HEK293T (cell line): ENCODE results near the gene PPP2CA.
"Not testable (repeated sequence)": the region's sequence is repeated elsewhere in the genome, so short reads cannot be mapped to it uniquely, and the experiment has no call there.

Experiments
- CTCF ChIA-PET: fragments of 350-600 bp; formaldehyde crosslinking; extraction: SDS; loops from one replicate; lab custom pipeline; 2021; ENCODE audit warnings: antibody characterized with exemption, inconsistent platforms; lab: Yijun Ruan, JAX
- POLR2A ChIA-PET: fragments of 350-600 bp; formaldehyde crosslinking; extraction: SDS; loops from one replicate; lab custom pipeline; 2020; ENCODE audit warnings: antibody characterized with exemption, inconsistent platforms; lab: Yijun Ruan, JAX
- DNase-seq: peaks from one replicate; pipeline ENCODE4 v3.0.0; 2012; ENCODE audit warnings: mixed read lengths; ENCODE audit errors: extremely low spot score
- ARNT ChIP-seq: fragments of 450-650 bp; IDR thresholded peaks from 2 replicates; pipeline ENCODE4 v1.6.1; 2017; ENCODE audit warnings: mild to moderate bottlenecking
- BHLHE40 ChIP-seq: fragments of 450-650 bp; IDR thresholded peaks from 2 replicates; pipeline ENCODE4 v1.6.1; 2016; ENCODE audit warnings: mild to moderate bottlenecking, moderate library complexity, borderline replicate concordance
- CTBP1 ChIP-seq: fragments of 450-650 bp; IDR thresholded peaks from 2 replicates; pipeline ENCODE4 v1.6.1; 2016; ENCODE audit warnings: borderline replicate concordance
- ELF4 ChIP-seq: fragments of 450-650 bp; IDR thresholded peaks from 2 replicates; pipeline ENCODE4 v1.6.1; 2017; ENCODE audit warnings: antibody characterized with exemption
- FOXA1 ChIP-seq: fragments of 450-650 bp; IDR thresholded peaks from 2 replicates; pipeline ENCODE4 v1.6.1; 2016; ENCODE audit warnings: mild to moderate bottlenecking
- FOXK2 ChIP-seq: fragments of 450-650 bp; IDR thresholded peaks from 2 replicates; pipeline ENCODE4 v1.6.1; 2016; ENCODE audit warnings: mild to moderate bottlenecking
- FOXM1 ChIP-seq: fragments of 450-650 bp; IDR thresholded peaks from 2 replicates; pipeline ENCODE4 v1.6.1; 2017; ENCODE audit warnings: mild to moderate bottlenecking, borderline replicate concordance
- HDGF ChIP-seq: fragments of 450-650 bp; IDR thresholded peaks from 2 replicates; pipeline ENCODE4 v1.6.1; 2017; ENCODE audit warnings: antibody characterized with exemption, borderline replicate concordance
- L3MBTL2 ChIP-seq: fragments of 450-650 bp; conservative IDR thresholded peaks from 2 replicates; pipeline ENCODE4 v1.6.1; 2016; ENCODE audit warnings: mild to moderate bottlenecking
- LEF1 ChIP-seq: fragments of 450-650 bp; IDR thresholded peaks from 2 replicates; pipeline ENCODE4 v1.6.1; 2017; ENCODE audit warnings: mild to moderate bottlenecking, borderline replicate concordance
- NFRKB ChIP-seq: fragments of 450-650 bp; IDR thresholded peaks from 2 replicates; pipeline ENCODE4 v1.6.1; 2016; ENCODE audit warnings: mild to moderate bottlenecking, moderate library complexity
- PKNOX1 ChIP-seq: fragments of 450-650 bp; IDR thresholded peaks from 2 replicates; pipeline ENCODE4 v1.6.1; 2016
- SP1 ChIP-seq: fragments of 450-650 bp; IDR thresholded peaks from 2 replicates; pipeline ENCODE4 v1.6.1; 2017
- SUZ12 ChIP-seq: fragments of 450-650 bp; IDR thresholded peaks from 2 replicates; pipeline ENCODE4 v1.6.1; 2016; ENCODE audit warnings: mild to moderate bottlenecking
- TARDBP ChIP-seq: fragments of 450-650 bp; IDR thresholded peaks from 2 replicates; pipeline ENCODE4 v1.6.1; 2016
- ZNF384 ChIP-seq: fragments of 450-650 bp; IDR thresholded peaks from 2 replicates; pipeline ENCODE4 v1.6.1; 2016

Gene PPP2CA

GRCh38 chr5:134161513-134162395 lies 64.1 kb downstream of the PPP2CA start:
- POLR2A ChIA-PET: interaction anchor here (0.7 to 2.1 kb wide), 2 partner anchors 9 to 15 kb away, joined by 4 to 5 read pairs; partner anchors contain the start of gene SKP1
- no peak for DNase-seq
- CTCF ChIA-PET: interaction anchor here (0.6 to 1.3 kb wide), 2 partner anchors 122 to 425 kb away, joined by 3 to 6 read pairs; no protein-coding TSS in a partner anchor
- TF ChIP-seq FOXK2 (no peak), SP1 (no peak), LEF1 (no peak), SUZ12 (no peak), FOXM1 (no peak), NFRKB (no peak), CTBP1 (no peak), TARDBP (no peak), HDGF (no peak), ZNF384 (no peak), ARNT (no peak), ELF4 (no peak), BHLHE40 (no peak), FOXA1 (no peak), PKNOX1 (no peak), L3MBTL2 (no peak)

- TF ChIP-seq CTBP1: no peak
- no peak for TF ChIP-seq SP1
- no peak for TF ChIP-seq FOXM1
- no peak for TF ChIP-seq TARDBP
- no peak for TF ChIP-seq SUZ12
- no peak for TF ChIP-seq ZNF384
- TF ChIP-seq HDGF: no peak
- TF ChIP-seq LEF1: no peak
- no peak for TF ChIP-seq ARNT
- DNase-seq: no peak
- POLR2A ChIA-PET: interaction anchor here (1.5 to 1.6 kb wide), 2 partner anchors 8 to 23 kb away, joined by 4 to 8 read pairs; partner anchors contain the start of gene SKP1
- CTCF ChIA-PET: interaction anchor here (0.6 to 2.1 kb wide), 5 partner anchors 13 to 1161 kb away, joined by 3 to 9 read pairs (median 5); no protein-coding TSS in a partner anchor
These were observed 72.2 kb downstream of the PPP2CA start for GRCh38 chr5:134153657-134154056.

GRCh38 chr5:134153241-134153640 lies 72.6 kb downstream of the PPP2CA start:
- ChIA-PET CTCF (interaction anchor here (0.9 to 2.1 kb wide), 4 partner anchors 12 to 129 kb away, joined by 3 to 9 read pairs (median 5); no protein-coding TSS in a partner anchor), POLR2A (interaction anchor here (1.5 to 1.6 kb wide), 2 partner anchors 8 to 23 kb away, joined by 4 to 8 read pairs; partner anchors contain the start of gene SKP1)
- TF ChIP-seq FOXK2: no peak
- no peak for TF ChIP-seq ARNT
- no peak for TF ChIP-seq CTBP1
- no peak for TF ChIP-seq L3MBTL2
- no peak for TF ChIP-seq LEF1
- no peak for TF ChIP-seq ELF4
- no peak for TF ChIP-seq NFRKB
- no peak for TF ChIP-seq FOXA1
- TF ChIP-seq TARDBP: no peak
- no peak for TF ChIP-seq HDGF
- TF ChIP-seq SUZ12: no peak
- TF ChIP-seq FOXM1: no peak
- no peak for TF ChIP-seq SP1
- TF ChIP-seq PKNOX1: no peak
- TF ChIP-seq ZNF384: no peak
- no peak for TF ChIP-seq BHLHE40
- no peak for DNase-seq

GRCh38 chr5:134152173-134152832 lies 73.6 kb downstream of the PPP2CA start:
- ChIA-PET CTCF (interaction anchor here (0.5 to 2.1 kb wide), 6 partner anchors 9 to 218 kb away, joined by 3 to 9 read pairs (median 4); no protein-coding TSS in a partner anchor), POLR2A (interaction anchor here (1.5 kb wide), 1 partner anchor 9 kb away, joined by 4 read pairs; no protein-coding TSS in a partner anchor)
- DNase-seq: not testable (repeated sequence)

GRCh38 chr5:134151723-134152122 lies 74.2 kb downstream of the PPP2CA start:
- no peak for DNase-seq
- TF ChIP-seq ARNT (no peak), FOXM1 (no peak), LEF1 (no peak), TARDBP (no peak), HDGF (no peak), FOXA1 (no peak), ELF4 (no peak), SP1 (no peak), BHLHE40 (no peak), ZNF384 (no peak), L3MBTL2 (no peak), PKNOX1 (no peak), NFRKB (no peak), CTBP1 (no peak), FOXK2 (no peak), SUZ12 (no peak)
- ChIA-PET CTCF (interaction anchor here (0.5 to 0.6 kb wide), 2 partner anchors 112 to 218 kb away, joined by 3 read pairs; no protein-coding TSS in a partner anchor), POLR2A (no interaction called here)
